GM12864 (cell line): Measurements from ENCODE around the gene NLRX1.
"Not testable (repeated sequence)": the region's sequence is repeated elsewhere in the genome, so short reads cannot be mapped to it uniquely, and the experiment has no call there.

Experiments used
- DNase-seq: peaks from one replicate; pipeline ENCODE4 v3.0.0-alpha.2; 2011; ENCODE audit warnings: low read depth
- H3K4me3 ChIP-seq: 2 replicates; pipeline ENCODE4 v1.5.1; 2011; ENCODE audit warnings: mild to moderate bottlenecking, low read depth, low read length, control low read depth
- TF ChIP-seq, protein P1 (sequence below): IDR thresholded peaks from 2 replicates; pipeline ENCODE4 v1.5.1; 2011; ENCODE audit warnings: low read depth, mild to moderate bottlenecking, moderate library complexity, low read length, control low read depth, inconsistent platforms; ENCODE audit errors: missing control alignments

Gene NLRX1

GRCh38 chr11:119178166-119178680 is 9.7 kb downstream of the NLRX1 start:
- TF ChIP-seq, protein P1, sequence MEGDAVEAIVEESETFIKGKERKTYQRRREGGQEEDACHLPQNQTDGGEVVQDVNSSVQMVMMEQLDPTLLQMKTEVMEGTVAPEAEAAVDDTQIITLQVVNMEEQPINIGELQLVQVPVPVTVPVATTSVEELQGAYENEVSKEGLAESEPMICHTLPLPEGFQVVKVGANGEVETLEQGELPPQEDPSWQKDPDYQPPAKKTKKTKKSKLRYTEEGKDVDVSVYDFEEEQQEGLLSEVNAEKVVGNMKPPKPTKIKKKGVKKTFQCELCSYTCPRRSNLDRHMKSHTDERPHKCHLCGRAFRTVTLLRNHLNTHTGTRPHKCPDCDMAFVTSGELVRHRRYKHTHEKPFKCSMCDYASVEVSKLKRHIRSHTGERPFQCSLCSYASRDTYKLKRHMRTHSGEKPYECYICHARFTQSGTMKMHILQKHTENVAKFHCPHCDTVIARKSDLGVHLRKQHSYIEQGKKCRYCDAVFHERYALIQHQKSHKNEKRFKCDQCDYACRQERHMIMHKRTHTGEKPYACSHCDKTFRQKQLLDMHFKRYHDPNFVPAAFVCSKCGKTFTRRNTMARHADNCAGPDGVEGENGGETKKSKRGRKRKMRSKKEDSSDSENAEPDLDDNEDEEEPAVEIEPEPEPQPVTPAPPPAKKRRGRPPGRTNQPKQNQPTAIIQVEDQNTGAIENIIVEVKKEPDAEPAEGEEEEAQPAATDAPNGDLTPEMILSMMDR, result no peak
- H3K4me3 ChIP-seq, result no peak overlapping the region
- no peak for DNase-seq

- no peak for DNase-seq
- no peak overlapping the region for H3K4me3 ChIP-seq
- TF ChIP-seq, protein P1, result no peak
Measured at GRCh38 chr11:119179342-119179741, 10.8 kb downstream of the NLRX1 start.

GRCh38 chr11:119179983-119180382 is 11.5 kb downstream of the NLRX1 start:
- TF ChIP-seq, protein P1, result no peak
- no peak overlapping the region for H3K4me3 ChIP-seq
- DNase-seq, result no peak

DNA sequence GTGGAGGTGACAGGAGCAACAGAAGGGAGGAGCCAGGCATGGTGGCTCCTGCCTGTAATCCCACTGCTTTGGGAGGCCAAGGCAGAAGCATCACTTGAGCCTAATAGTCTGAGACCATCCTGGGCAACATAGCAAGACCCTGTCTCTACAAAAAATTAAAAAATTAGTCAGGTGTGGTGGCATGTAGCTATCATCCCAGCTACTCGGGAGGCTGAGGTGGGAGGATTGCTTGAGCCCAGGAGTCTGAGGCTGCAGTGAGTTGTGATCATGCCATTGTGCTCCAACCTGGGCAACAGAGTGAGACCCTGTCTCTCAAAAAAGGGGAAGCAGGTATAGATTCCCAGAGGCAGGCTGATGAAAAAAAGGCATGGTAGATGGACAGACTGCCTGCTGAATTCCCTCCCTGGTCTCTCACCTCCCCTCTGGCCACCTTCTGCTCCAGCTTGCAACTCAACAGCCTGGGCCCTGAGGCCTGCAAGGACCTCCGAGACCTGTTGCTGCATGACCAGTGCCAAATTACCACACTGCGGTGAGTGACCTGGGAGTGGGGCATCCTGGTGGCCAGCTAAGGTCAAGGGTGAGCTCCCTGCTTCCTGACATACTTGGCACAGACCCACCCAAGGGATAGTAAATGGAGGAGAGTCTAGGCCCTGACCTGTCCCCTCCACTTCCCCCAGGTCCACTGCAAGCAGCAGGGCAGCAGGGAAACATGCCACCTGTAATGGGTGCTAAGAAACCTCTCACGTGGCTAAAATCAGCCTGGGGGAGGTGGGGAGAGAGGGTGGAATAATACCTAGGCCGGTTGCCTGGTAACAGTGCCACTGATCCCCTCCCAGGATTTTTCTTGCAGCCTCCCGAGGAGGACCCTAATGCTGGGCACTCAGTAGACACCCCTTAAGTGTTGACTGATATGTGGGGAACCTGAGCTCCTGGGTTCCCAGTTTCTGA is 12.5 kb downstream of the NLRX1 start:
- DNase-seq, result no peak
- TF ChIP-seq, protein P1, result no peak
- no peak overlapping the region for H3K4me3 ChIP-seq

DNA sequence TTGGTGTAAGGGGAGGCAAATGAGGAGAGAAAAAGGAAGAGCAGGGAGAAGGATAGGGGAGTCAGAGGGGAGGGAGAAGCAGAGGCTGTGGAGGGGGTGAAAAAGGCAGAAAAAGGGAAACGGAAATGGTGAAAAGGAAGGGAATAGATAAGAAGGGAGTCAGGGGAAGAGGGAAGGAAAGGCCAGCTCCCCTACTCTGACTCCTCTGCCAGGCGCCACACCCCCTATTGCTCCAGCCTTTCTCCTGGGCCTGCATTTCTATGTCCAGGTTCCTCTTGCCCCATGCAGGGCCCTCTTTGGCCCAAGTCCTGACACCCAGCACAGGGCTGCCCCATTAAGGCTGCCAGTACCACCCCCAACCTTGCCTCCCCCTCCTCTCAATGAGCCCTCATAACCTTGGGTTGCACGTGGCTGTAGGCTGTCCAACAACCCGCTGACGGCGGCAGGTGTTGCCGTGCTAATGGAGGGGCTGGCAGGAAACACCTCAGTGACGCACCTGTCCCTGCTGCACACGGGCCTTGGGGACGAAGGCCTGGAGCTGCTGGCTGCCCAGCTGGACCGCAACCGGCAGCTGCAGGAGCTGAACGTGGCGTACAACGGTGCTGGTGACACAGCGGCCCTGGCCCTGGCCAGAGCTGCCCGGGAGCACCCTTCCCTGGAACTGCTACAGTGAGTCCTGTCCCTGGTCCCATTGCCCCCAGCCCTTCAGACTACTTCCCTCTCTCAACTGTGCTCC is 13.3 kb downstream of the NLRX1 start:
- TF ChIP-seq, protein P1, result no peak
- H3K4me3 ChIP-seq, result no peak overlapping the region
- no peak for DNase-seq

GRCh38 chr11:119184399-119184798 is 15.9 kb downstream of the NLRX1 start:
- not testable (repeated sequence) for H3K4me3 ChIP-seq, DNase-seq

- no peak overlapping the region for H3K4me3 ChIP-seq
- no peak for DNase-seq
- TF ChIP-seq, protein P1, result no peak
Measured at GRCh38 chr11:119185981-119186634, 17.6 kb downstream of the NLRX1 start.
